Measurements from ENCODE around the gene COL5A1. TPM values are rescaled to one million over a fixed set of nuclear protein-coding genes. Genes with fewer than 3 reads are reported as not detected.

The COL5A1 gene
- total RNA-seq, 1 experiment from 2014 or later = 9.5 TPM

DNA sequence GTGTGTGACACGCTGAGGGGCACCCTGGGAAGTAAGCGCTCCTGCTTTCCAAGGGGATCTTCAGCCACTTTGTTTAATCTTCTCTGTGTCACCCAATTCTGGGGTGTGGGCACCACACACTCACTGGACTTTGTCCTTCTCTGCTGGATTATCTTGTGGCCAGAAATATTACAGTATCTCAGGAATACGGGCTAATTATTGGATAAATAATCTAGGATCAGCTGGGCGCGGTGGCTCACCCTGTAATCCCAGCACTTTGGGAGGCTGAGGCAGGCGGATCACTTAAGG is 50.9 kb downstream of the COL5A1 start:
- no peak for TF ChIP-seq CTCF (conservative IDR thresholded peaks at IDR 0.05)
- H2BK15ac ChIP-seq (ENCODE audit: low read depth, low read length) = no peak overlapping the region
- H2BK120ac ChIP-seq (ENCODE audit: low read depth, low read length, poor library complexity, severe bottlenecking) = no peak overlapping the region
- no peak overlapping the region for H3K4ac ChIP-seq (ENCODE audit: low read depth, low read length)
- H4K20me1 ChIP-seq (ENCODE audit: control insufficient read depth, insufficient read depth, insufficient read length) = no peaks in the 10 kb centered on the region
- no peak overlapping the region for H3K18ac ChIP-seq (ENCODE audit: insufficient read length, low read depth, low read length)
- Mint-ChIP-seq H3K4me3 (no peak overlapping the region), H3K36me3 (ENCODE audit: insufficient read depth in 1 of 3, low read depth in 3 of 3) (no peaks in the 10 kb centered on the region; a peak in 1 of 7 replicates), H3K27me3 (ENCODE audit: low read depth) (no peaks in the 10 kb centered on the region), H3K9me3 (no peaks in the 10 kb centered on the region; a peak in 1 of 5 replicates), H3K4me1 (no peaks in the 10 kb centered on the region; a peak in 1 of 4 replicates), H3K27ac (no peak overlapping the region; a peak in 1 of 7 replicates)
- H3K14ac ChIP-seq (ENCODE audit: insufficient read depth, low read length) = no peak overlapping the region
- H3K79me1 ChIP-seq (ENCODE audit: insufficient read depth, low read depth, low read length, poor library complexity, severe bottlenecking) = no peaks in the 10 kb centered on the region
- no peak overlapping the region for H3K23ac ChIP-seq (ENCODE audit: insufficient read length, low read depth, low read length)
- no peak for DNase-seq
- H3K27ac ChIP-seq (ENCODE audit: insufficient read length, low read depth, low read length) = no peak overlapping the region
- H4K8ac ChIP-seq (replicated peaks; ENCODE audit: insufficient read length, low read depth, low read length) = no peak overlapping the region
- no peak overlapping the region for H3T11ph ChIP-seq (ENCODE audit: low read length)
- WGBS (ENCODE audit: extremely low coverage, insufficient read length, low lambda C conversion rate) = no CpG with 5 or more reads among the region's 6 CpGs
- H2BK12ac ChIP-seq (ENCODE audit: insufficient read length, low read depth, low read length) = no peak overlapping the region
- no peaks in the 10 kb centered on the region for H3K9me3 ChIP-seq (ENCODE audit: control insufficient read depth, low read depth, low read length)
- H3K23me2 ChIP-seq (ENCODE audit: insufficient read length, low read depth, low read length, poor library complexity, severe bottlenecking) = no peaks in the 10 kb centered on the region
- no peak overlapping the region for H2BK5ac ChIP-seq (ENCODE audit: insufficient read length, low read length)
- H2BK20ac ChIP-seq (ENCODE audit: low read depth, low read length, poor library complexity, severe bottlenecking) = no peak overlapping the region
- no peak overlapping the region for H2AK5ac ChIP-seq (ENCODE audit: insufficient read length, low read length)
- H4K91ac ChIP-seq (ENCODE audit: insufficient read length, low read depth, low read length) = no peak overlapping the region
- H3K9ac ChIP-seq (ENCODE audit: extremely low read depth, insufficient read length, low read length) = no peak overlapping the region
- H4K5ac ChIP-seq (ENCODE audit: insufficient read length, low read depth, low read length) = no peak overlapping the region
- H3K79me2 ChIP-seq (ENCODE audit: insufficient read depth, low read length) = no peaks in the 10 kb centered on the region
- no peaks in the 10 kb centered on the region for H3K27me3 ChIP-seq (ENCODE audit: insufficient read depth, low read length)
- H2AFZ ChIP-seq (ENCODE audit: low read length) = no peak overlapping the region
- H3K4me2 ChIP-seq (ENCODE audit: insufficient read depth, insufficient read length, low read length) = no peak overlapping the region
- H3K56ac ChIP-seq (ENCODE audit: insufficient read length, low read depth, low read length) = no peak overlapping the region
- no peaks in the 10 kb centered on the region for H3K4me1 ChIP-seq (ENCODE audit: insufficient read depth, low read length)
